ENCODE results near the gene ARHGDIB.

The ARHGDIB gene

GRCh38 chr12:14961466-14962152, at the start of gene ARHGDIB:
TSS of gene ARHGDIB (minus strand) at chr12:14961601. CDS start at chr12:14950712, 10,889 bp downstream.
- DNase-seq = no peak

- DNase-seq = no peak
These were observed 49.8 kb upstream of the ARHGDIB start for GRCh38 chr12:15011162-15011561.

GRCh38 chr12:15007551-15007950, 46.1 kb upstream of the ARHGDIB start:
- no peak for DNase-seq

- DNase-seq = no peak
These were observed 43.7 kb upstream of the ARHGDIB start for GRCh38 chr12:15005064-15005463.

- DNase-seq = no peak
These were observed 43.0 kb upstream of the ARHGDIB start for GRCh38 chr12:15004421-15004820.

GRCh38 chr12:15001733-15002382, 40.5 kb upstream of the ARHGDIB start:
- DNase-seq = no peak

- no peak for DNase-seq
These were observed 39.2 kb upstream of the ARHGDIB start for GRCh38 chr12:15000575-15000974.

- DNase-seq = no peak
These were observed 38.4 kb upstream of the ARHGDIB start for GRCh38 chr12:14999695-15000365.

GRCh38 chr12:14999021-14999694, 37.8 kb upstream of the ARHGDIB start:
- no peak for DNase-seq

GRCh38 chr12:14997998-14998397, 36.6 kb upstream of the ARHGDIB start:
- DNase-seq = no peak

GRCh38 chr12:14995583-14996425, 34.4 kb upstream of the ARHGDIB start:
- DNase-seq = peak in 1 of 2 experiments; percentile 38

GRCh38 chr12:14994610-14995009, 33.2 kb upstream of the ARHGDIB start:
- no peak for DNase-seq

GRCh38 chr12:14993537-14994266, 32.3 kb upstream of the ARHGDIB start:
- DNase-seq = no peak

- DNase-seq = no peak
These were observed 31.7 kb upstream of the ARHGDIB start for GRCh38 chr12:14993117-14993516.

GRCh38 chr12:14992673-14993072, 31.3 kb upstream of the ARHGDIB start:
- DNase-seq = no peak

- no peak for DNase-seq
These were observed 29.7 kb upstream of the ARHGDIB start for GRCh38 chr12:14991069-14991468.

GRCh38 chr12:14989790-14990189, 28.4 kb upstream of the ARHGDIB start:
- no peak for DNase-seq

GRCh38 chr12:14988035-14988434, 26.6 kb upstream of the ARHGDIB start:
- no peak for DNase-seq

GRCh38 chr12:14986449-14986848, 25.0 kb upstream of the ARHGDIB start:
- no peak for DNase-seq

- DNase-seq = no peak
These were observed 23.4 kb upstream of the ARHGDIB start for GRCh38 chr12:14984766-14985285.

GRCh38 chr12:14984036-14984435, 22.6 kb upstream of the ARHGDIB start:
- no peak for DNase-seq

GRCh38 chr12:14982991-14983390, 21.6 kb upstream of the ARHGDIB start:
- no peak for DNase-seq
